Thoracic aorta (tissue), 2 donors: ENCODE results near the gene ACOT7. TPM values are rescaled to one million over a fixed set of nuclear protein-coding genes. Genes with fewer than 3 reads are reported as not detected.
"Not testable (repeated sequence)": the region's sequence is repeated elsewhere in the genome, so short reads cannot be mapped to it uniquely, and the experiment has no call there.

Experiments used
- ATAC-seq: fragments of 150-250 bp; one replicate; pipeline ENCODE4 v1.8.0; 2017; ENCODE audit warnings: low read depth; ENCODE audit not compliant: insufficient number of reproducible peaks, low FRiP score
- DNase-seq: peaks from one replicate; pipeline ENCODE4 v3.0.0-alpha.2; 2020; ENCODE audit warnings: low spot score
- H3K27ac ChIP-seq, 2 donors: fragments of 200-600 bp; sonication (generic); 1 replicate in 1 of 2; 2 replicates in 1 of 2; pipeline ENCODE4 v1.5.1; 2016; ENCODE audit warnings: mild to moderate bottlenecking in 2 of 2, moderate library complexity in 2 of 2
- H3K27me3 ChIP-seq: fragments of 200-600 bp; sonication (generic); replicated peaks from 2 replicates; pipeline ENCODE4 v1.6.0; 2016; ENCODE audit warnings: mild to moderate bottlenecking; ENCODE audit not compliant: insufficient read depth
- H3K36me3 ChIP-seq: fragments of 200-600 bp; sonication (generic); one replicate; pipeline ENCODE4 v1.5.1; 2016
- H3K4me1 ChIP-seq, 2 donors: fragments of 200-600 bp; sonication (generic); 1 replicate in 1 of 2; 2 replicates in 1 of 2; pipeline versions ENCODE4 v1.5.1 to v1.6.0; 2016; ENCODE audit warnings: low read depth in 2 of 2, mild to moderate bottlenecking in 1 of 2; ENCODE audit not compliant: control insufficient read depth in 1 of 2
- H3K4me3 ChIP-seq: fragments of 200-600 bp; sonication (generic); 2 replicates; pipeline ENCODE4 v1.5.1; 2016; ENCODE audit warnings: mild to moderate bottlenecking
- H3K9me3 ChIP-seq: fragments of 200-600 bp; sonication (generic); 2 replicates; pipeline ENCODE4 v1.5.1; 2016
- total RNA-seq, 2 donors: library from RNA; depleted of rRNA; stranded (reverse); fragments of >200 nt; gene quantifications; one replicate each; pipeline versions ENCODE4 v1.1.0 to v1.2.3, GENCODE V29; 2016
- TF ChIP-seq, protein P1 (sequence below): fragments of 200-600 bp; sonication (generic); IDR thresholded peaks from one replicate; pipeline ENCODE4 v1.5.1; 2019; ENCODE audit warnings: antibody characterized with exemption

Gene ACOT7
- total RNA-seq, 2 donors from 2014 or later: 23.7 to 33.0 TPM

DNA sequence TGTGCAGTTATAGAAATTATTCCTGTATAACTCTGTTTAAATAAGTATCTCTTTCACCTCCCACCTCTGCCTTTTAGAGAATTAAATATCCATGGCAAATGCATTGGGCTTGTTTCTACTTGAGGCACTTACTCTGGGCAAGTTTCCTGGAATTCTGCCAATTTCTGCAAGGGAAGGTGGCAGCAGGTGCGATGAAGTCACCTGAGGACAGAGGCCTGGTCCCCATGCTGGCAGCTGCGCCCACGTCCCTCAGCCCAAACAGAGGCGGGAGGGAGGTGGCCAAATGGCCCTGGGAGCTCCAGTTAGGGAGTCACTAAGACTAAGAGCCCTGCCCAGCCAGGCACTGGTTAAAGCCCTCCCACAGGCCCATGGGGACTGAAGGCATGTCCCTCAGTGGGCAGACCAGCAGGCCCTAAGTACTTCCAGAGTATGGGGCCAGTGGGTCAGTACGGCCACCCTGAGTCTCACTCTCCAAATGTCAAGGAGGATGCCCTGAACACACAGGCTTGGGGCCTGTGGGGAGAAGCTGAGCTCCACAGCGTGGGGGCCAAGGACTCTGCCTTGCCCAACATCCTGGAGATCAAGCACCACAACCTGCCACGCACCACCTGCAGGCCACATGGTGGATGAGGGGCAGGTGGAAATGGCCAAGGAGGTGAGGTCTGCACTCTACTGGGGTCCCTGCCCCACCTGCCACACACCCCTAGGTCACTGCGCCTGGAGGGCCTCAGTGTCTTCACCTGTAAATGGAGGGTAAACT lies 19.4 kb downstream of the ACOT7 start:
- Histone ChIP-seq H3K9me3 (no peaks in the 10 kb centered on the region), H3K4me3 (no peak overlapping the region), H3K4me1 (peaks cover 4% of the 10 kb centered on the region in 2 donors), H3K36me3 (no peaks in the 10 kb centered on the region), H3K27me3 (no peaks in the 10 kb centered on the region), H3K27ac (no peak overlapping the region)
- ATAC-seq: no peak
- DNase-seq: no peak
- TF ChIP-seq, protein P1, sequence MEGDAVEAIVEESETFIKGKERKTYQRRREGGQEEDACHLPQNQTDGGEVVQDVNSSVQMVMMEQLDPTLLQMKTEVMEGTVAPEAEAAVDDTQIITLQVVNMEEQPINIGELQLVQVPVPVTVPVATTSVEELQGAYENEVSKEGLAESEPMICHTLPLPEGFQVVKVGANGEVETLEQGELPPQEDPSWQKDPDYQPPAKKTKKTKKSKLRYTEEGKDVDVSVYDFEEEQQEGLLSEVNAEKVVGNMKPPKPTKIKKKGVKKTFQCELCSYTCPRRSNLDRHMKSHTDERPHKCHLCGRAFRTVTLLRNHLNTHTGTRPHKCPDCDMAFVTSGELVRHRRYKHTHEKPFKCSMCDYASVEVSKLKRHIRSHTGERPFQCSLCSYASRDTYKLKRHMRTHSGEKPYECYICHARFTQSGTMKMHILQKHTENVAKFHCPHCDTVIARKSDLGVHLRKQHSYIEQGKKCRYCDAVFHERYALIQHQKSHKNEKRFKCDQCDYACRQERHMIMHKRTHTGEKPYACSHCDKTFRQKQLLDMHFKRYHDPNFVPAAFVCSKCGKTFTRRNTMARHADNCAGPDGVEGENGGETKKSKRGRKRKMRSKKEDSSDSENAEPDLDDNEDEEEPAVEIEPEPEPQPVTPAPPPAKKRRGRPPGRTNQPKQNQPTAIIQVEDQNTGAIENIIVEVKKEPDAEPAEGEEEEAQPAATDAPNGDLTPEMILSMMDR: no peak

DNA sequence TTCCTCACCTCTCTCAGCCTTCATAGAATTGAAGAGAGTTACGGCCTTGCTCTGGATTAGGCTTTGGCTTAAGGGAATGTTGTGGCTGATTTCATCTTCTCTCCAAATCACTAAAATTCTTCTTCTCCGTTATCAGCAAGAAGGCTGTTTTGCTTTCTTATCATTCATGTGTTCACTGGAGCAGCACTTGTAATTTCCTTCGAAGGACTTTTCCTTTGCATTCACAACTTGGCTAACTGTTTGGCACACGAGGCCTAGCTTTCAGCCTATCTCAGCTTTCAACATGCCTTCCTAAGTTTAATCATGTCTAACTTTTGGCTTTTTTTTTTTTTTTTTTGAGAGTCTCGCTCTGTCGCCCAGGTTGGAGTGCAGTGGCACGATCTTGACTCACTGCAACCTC lies 21.3 kb downstream of the ACOT7 start:
- H3K4me1 ChIP-seq: peaks cover 19 to 23% of the 10 kb centered on the region in 2 donors
- DNase-seq, H3K36me3 ChIP-seq, H3K4me3 ChIP-seq, H3K27ac ChIP-seq, ATAC-seq, H3K9me3 ChIP-seq, H3K27me3 ChIP-seq: not testable (repeated sequence)

DNA sequence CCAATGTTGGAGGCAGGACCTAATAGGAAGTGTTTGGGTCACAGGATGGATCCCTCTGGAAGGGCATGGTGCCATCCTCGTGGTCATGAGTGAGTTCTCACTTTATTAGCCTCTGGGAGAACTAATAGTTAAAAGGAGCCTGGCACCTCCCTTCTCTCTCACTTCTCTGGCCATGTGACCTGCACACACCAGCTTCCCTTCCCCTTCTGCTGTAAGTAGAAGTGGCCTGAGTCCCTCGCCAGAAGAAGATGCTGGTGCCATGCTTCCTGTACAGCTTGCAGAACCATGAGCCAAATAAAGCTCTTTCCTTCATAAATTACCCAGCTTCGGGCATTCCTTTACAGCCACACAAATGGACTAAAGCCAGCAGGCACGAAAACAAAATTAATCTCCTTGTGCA lies 23.6 kb downstream of the ACOT7 start:
- Histone ChIP-seq H3K27ac (no peak overlapping the region), H3K9me3 (no peaks in the 10 kb centered on the region), H3K27me3 (no peaks in the 10 kb centered on the region), H3K4me3 (no peak overlapping the region), H3K36me3 (no peaks in the 10 kb centered on the region), H3K4me1 (peaks cover 20 to 28% of the 10 kb centered on the region in 2 donors)
- DNase-seq (no peak), ATAC-seq (no peak)
- TF ChIP-seq, protein P1: no peak

DNA sequence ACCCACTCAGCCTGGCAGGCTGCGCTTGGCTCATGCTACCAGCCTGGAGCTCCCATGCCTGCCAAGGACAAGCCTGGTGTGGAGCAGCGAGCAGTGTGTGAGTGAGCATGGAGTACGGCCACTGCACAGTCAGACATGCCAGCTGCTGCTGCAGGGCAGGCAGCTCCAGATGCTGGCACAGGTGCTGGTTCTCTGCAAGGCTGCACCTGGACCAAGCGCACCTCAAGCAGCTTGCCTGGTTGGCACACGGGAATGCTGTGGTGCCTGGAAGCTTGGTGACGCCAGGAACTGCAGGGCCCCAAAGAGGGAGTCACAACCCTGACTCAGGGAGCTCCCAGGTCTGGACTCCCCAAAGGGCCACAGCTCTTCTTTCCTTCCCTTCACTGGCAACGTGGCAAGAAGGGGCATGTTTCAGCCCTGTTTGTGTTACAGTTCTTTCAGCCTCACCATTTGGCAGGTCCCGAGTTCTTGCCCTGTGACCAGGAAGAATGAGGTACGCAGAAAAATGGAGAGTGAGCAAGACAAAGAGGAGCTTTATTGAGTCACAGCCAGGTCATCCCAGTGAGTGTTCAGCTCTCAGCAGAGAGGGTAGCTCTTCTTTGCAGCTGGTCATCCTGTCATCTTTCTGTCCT lies 26.1 kb downstream of the ACOT7 start:
- no peak for ATAC-seq
- Histone ChIP-seq H3K4me1 (peaks cover 20 to 31% of the 10 kb centered on the region in 2 donors), H3K9me3 (no peaks in the 10 kb centered on the region)

DNA sequence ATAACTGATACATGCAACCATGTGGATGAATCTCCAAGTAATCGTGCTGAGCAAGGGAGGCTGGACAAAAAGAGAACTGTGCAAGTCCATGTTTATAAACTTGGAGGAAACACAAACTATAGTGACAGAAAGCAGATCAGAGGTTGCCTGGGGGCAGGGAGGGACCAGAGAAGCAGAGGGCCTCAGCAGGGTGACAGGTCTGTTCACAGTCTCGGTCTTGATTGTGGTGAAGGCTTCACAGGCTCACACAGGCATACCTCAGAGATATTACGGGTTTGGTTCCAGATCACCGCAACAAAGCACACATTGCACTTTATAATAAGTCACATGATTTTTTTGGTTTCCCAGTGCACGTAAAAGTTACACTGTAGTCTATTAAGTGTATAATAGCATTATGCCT lies 28.5 kb downstream of the ACOT7 start:
- Histone ChIP-seq H3K27me3 (no peaks in the 10 kb centered on the region), H3K4me3 (no peak overlapping the region), H3K36me3 (no peaks in the 10 kb centered on the region), H3K4me1 (peaks cover 21 to 37% of the 10 kb centered on the region in 2 donors), H3K27ac (no peak overlapping the region), H3K9me3 (no peaks in the 10 kb centered on the region)
- TF ChIP-seq, protein P1: no peak
- ATAC-seq: no peak
- no peak for DNase-seq

More for the DNA sequence above, 26.1 kb downstream of the ACOT7 start:
- Histone ChIP-seq H3K27ac (no peak overlapping the region), H3K27me3 (no peaks in the 10 kb centered on the region), H3K36me3 (no peaks in the 10 kb centered on the region), H3K4me3 (no peak overlapping the region)
- TF ChIP-seq, protein P1: no peak
- no peak for DNase-seq
